Stimulated activated CD4-positive, alpha-beta T cell treated with anti-CD3 and anti-CD28 coated beads, TNF-alpha, amount 100 ng/mL, for 24 hours (primary cell): ENCODE measurements around the gene CRY2.

ENCODE experiments used
- DNase-seq, 3 experiments: peaks; one replicate each; pipeline ENCODE4 v3.0.0-alpha.2; 2020; ENCODE audit warnings: low read depth in 3 of 3

The CRY2 gene

GRCh38 chr11:45930951-45931570 lies 83.8 kb downstream of the CRY2 start:
- DNase-seq: no peak

GRCh38 chr11:45931739-45932138 lies 84.5 kb downstream of the CRY2 start:
- no peak for DNase-seq

GRCh38 chr11:45932217-45932616 lies 84.9 kb downstream of the CRY2 start:
- no peak for DNase-seq
